ENCODE data around the gene ATP10B.
A peak's percentile ranks its signal among the peaks of the same experiment; 100 is the strongest.
"Not testable (repeated sequence)": the region's sequence is repeated elsewhere in the genome, so short reads cannot be mapped to it uniquely, and the experiment has no call there.

Gene ATP10B

DNA sequence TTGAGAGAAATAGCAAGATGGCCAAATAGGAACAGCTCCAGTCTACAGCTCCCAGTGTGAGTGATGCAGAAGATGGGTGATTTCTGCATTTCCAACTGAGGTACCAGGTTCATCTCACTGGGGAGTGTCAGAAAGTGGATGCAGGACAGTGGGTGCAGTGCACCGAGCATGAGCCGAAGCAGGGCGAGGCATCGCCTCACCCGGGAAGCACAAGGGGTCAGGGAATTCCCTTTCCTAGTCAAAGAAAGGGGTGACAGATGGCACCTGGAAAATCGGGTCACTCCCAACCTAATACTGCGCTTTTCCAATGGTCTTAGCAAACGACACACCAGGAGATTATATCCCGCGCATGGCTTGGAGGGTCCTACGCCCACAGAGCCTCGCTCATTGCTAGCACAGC, 39.0 kb downstream of the ATP10B start:
- not testable (repeated sequence) for FAIRE-seq

DNA sequence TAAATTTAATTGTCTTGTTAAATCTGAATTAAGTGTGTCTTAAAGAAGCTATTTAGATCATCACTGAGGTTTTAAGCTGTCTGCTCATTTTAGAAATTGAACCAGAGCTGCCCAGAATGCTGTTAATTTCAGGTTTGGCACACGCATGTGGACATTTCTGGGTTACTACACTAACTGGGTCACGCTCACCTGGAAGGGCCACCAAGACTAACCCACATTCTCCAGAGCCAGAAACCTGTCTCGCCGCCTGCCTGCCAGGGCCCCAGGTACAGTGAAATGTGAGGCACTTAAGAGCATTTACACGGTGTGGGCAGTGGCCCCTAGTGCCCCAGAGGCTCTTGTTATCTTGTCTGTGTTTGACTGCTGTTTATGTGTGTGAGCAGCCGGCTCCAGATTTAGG, 46.6 kb downstream of the ATP10B start:
- FAIRE-seq = no peak

DNA sequence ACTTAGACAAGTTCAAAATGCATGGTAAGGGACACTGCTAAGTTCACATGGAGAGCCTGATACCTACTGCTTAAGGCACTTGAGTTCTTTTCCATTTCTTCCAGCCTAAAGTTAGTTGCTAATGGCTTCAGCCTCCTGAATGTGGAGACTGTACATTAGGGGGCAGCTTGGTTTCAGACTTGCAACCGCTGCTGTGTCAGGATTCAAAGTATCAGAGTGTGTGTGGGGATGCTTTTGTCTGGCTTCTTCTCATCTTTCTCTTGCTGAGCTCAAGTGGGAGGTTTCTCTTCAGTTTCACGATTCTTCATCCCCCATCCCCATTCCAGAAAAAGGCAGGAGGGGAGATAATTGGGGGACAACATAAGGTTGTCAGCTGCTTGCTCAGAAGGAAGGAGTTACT, 49.4 kb downstream of the ATP10B start:
- FAIRE-seq = no peak

DNA sequence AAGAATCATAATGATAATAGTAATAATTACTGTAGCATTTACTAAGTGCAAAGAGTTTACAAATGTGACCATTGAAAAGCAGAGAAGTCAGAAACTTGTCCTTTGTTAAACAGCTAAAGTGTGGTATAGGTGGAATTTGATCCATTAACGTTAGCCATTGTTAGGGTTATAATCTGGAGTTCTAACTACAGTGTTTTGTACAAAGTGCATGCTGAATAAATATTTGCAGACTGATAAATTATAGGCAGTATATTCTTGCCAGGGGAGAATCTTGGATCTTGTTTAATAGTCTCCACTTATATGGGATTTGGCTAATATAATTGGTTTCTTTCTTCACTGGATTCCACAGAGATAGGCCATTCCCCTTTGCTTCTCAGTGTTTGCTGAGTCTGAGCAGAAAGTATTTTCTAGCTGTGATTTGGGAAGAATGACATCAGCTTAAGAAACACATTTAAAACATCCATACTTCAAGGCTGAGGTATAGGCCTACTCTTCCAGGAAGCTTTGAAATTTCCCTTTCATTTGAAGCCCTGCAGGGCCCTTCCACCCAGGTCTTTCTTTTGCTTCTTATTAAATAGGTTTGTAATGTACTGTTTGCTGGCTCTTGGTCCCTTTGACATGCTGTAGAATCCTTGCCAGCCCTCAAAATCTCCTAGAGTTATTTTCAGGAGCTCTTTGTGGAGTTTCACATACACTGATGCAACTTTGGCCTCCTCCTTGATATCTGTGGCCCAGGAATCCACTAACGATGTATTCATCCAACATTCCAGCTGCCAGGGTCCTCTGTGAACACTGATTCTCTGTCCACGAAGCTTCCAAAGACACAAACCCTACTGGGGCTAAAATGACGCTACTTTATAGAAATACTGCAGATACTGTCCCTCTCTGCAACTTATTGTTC, 51.4 kb downstream of the ATP10B start:
- no peak for FAIRE-seq

DNA sequence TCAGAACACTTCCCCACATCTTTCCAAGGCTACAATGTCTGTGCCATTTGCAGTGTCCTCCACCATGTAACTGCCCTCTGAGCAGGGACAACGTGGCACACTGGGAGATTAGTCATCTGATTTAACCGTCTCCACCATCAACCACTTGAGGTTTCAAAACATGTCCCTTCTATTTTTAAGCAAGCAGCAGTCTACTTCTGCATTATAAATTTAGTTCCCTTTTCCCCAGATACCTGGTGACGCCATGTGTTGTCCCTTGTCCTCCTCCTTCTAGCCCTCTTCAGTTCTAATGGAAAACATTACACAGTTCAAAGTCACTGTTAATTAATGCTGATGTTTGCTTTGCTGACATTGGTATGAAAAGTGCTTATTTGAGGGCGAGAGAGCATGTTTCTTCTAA, 52.8 kb downstream of the ATP10B start:
- no peak for FAIRE-seq

DNA sequence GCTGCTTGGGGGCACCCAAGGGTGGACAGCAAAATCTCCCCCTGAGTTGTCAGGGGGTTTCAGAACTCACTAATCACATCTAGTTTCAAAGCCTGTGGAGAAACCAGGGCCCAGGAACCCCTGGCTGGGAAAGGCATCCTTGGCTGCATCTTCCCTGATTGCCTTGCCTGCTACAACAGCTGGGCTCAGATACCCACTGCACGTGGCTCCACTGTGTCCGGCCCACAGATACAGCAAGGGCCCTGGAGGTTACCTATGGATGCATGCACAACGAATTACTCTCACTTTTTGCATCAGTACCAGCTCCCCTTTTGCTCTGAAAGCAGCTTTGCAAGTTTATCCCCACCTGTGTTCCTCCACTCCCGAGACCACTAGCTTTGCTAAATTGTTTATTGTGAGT, 55.0 kb downstream of the ATP10B start:
- FAIRE-seq = no peak

DNA sequence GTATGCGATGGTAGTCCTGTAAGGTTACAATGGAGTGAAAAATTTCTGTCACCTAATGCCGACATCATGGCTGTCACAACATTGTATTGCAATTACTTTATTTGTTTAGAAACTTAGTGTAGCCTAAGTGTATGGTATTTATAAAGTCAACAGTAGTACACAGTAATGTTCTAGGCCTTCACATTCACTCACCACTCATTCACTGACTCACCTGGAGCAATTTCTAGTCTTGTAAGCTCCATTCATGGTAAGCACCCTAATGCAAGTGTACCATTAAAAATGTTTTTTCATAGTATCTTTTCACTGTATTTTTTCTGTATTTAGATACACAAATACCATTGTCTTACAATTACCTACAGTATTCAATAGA, 58.5 kb downstream of the ATP10B start:
- no peak for FAIRE-seq

DNA sequence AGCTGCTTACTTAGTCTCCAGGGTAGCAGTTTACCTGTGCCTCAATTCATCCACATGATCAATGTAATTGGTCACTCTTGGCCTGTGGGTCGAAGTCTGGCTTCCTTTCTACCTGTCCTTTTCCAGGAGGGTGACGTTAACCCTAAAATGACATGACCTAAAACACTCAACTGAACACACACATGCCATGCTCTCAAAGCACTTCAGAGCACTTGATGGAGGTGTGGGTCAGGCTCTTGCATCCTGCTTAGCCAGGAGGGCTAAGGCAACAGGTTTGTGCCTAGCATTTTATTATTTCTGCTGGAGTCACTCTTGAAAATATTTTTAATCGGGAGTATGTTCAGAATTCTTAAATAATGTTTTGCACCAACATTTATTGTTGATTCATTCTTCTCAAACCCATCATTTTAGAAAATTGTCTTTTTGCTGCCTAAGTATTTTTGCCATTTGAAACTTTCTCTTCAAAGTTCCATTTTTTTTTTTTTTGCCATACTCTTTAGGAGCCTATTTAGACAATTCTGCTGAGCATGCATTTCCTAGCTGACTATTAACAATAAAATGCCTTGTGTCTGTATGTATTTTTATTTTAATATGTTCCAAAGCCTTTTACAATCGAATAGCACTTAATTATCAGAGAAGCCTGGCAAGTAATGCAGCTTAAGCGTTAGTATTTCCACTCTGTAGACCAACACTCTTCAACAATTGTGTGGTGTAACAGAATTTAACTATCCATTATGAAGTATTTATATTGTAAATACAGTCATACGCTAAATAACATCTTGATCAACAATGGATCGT, 59.1 kb downstream of the ATP10B start:
- FAIRE-seq = no peak

DNA sequence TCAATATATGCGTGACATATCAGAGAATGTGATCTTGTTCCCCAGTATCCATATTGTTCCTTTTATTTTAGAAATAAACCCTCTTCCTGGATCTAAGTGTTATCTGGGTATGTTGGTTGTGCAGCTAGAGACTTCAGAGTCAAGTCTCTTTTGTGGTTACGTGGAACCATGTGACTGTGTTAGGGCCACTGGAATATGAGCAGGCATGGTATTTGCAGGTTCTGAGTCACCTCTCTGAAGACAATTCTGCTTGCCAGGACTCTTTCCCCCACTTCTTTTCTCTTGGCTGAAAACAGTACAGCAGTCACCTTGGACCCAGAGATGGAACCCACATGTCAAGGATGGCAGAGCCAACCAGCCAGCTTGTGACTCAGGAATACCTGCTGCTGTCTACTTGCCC, 59.7 kb downstream of the ATP10B start:
- no peak for FAIRE-seq

DNA sequence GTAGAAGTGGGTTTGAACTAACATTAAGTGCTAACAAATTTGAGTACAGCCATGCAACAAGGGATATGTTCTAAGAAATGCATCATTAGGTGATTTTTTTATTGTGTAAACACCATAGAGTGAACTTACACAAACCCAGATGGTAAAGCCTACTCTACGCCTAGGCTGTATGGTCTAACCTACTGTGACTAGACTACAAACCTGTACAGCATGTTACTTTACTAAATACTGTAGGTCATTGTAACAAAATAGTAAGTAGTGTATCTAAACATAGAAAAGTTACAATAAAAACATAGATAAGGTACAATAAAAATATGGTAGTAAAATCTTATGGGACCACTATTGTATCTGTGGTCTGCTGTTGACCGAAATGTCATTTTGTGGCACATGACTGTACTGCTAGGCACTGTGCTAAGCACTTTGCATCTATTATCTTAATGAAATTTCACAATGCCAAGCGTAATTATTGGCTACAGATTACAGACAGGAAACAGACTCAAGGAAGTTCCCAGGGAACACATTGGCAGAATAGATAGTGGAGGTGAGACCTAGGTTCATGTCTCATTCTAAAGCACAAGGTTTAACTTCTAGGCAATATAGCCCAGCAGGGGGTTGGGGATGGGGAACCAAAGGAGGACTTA, 62.7 kb downstream of the ATP10B start:
- FAIRE-seq = no peak

DNA sequence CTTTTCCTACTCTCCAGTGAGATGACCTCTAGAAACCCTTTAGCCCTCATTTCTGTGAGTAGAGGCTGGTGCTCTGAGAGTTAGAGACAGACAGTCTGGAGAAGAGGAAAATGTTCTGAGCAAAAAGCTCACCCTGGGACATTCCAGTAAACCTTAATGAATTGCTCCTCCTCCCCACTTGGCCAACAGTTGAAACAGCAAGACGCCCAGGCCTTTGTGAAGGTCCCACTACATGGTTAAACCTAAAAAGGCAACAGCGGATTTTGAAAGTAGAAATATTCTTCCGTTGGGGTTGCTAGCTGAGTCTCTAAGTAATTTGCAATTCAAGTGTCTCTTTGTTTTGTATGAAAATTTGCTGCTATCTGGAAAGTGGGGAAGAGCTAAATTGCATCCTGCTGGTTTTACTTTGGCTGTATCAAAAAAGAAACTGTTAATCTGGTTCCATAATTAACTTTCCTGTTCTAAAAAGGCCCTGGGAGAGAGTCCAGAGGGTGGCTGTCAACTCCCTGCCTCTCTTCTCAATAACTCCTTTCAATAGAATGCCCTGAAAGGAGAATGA, 63.8 kb downstream of the ATP10B start:
- no peak for FAIRE-seq

DNA sequence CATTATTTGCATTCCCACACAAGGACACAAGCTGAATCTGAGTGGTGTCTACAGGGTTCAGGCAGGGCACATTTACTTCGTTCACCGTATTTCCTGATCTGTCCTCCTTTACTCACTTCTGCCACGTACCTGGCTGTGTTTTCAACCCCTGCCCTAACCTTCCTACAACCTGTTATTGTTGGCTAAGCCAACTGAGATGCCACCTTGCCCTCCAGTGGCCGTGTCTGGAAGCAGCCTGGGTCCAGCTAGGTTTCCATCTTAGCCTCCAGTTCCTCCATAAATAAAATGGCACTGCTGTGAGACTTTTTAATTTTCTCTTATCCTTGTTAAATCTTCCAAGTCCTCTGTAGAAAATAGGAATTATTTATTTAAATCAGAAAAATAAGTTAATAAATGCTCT, 64.8 kb downstream of the ATP10B start:
- no peak for FAIRE-seq

DNA sequence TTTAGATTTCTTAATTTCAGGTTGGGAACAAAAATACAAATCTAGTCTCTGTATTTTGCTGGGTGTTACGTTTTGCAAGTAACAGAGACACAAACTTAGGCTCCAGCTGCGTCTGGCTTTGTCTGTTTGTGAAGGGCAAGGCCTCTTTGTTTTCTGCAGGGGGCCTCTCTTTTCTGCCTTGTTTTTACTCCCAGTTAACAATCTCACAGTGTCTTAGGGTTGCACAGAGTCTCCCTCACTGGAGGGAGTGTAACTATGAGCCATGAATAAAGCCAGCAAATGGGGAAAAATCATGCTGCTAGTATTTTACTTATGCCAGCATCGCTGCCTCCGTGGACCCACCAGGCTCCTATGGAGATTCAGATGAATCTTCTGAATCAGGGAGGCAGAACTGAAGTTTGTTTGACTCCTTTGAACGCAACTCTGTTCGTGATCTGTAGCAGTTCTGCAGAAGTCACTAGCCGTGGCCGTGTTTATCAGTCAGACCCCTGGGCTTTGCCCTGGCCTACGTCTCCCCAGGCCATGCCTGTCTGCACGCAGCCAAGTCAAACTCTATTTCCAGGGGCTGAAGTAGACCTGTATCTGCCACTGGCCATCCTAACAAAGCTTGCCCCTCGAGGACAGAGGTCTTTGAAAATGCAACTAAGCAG, 77.2 kb downstream of the ATP10B start:
- no peak for FAIRE-seq

DNA sequence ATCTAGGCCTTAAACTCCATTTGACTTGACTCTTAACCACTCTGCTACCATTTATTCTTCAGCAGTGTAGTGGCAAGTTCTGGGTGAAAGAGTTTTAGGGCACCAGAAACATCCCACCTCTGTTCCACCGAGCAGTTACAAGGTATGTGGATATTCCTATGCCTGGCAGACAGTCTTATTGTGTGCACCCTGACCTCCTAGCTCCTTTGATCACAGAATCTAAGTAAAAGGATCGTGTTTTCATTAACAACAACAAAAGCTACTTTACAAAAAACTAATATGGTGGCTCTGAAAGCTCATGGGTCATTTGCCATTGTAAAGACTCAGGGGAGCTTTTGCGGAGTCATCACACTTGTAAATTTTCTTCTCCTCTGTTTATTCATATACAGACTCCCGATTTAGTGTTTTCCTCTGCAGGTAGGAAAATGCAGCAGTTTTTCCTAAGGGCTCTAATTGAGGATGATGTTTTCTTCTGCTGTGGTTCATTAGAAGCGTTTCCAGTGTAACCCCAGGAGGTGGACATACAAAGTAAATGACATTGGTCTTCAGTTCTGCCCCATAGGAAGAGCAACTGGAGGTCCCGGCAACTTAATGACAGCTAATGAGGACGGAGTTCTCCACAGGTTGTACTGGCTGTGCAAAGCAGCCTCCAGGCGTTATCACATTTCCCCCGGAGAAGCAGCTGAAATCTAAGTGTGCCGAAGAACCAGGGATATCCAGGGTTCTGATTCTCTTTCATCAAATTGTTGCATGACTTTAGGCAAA, 78.2 kb downstream of the ATP10B start:
- FAIRE-seq = no peak

DNA sequence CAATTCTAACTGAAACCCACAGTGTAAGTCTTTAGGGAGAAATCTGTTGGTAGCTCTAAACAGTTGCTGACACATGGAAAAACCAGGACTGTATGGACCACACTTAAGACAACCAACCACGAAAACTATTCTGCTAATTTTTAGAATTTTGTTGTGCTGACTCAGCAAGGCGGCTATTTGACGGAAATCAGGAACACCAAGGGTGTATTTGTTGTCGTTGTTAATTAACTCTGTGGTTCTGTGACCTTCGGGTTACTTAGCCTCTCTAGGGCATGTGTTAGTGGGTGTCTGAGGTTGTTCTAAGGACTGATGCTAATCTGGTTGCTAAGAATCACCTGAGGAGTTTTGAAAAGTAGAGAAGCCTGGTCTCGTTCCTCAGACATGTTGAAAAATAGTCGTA, 79.2 kb downstream of the ATP10B start:
- FAIRE-seq = no peak

DNA sequence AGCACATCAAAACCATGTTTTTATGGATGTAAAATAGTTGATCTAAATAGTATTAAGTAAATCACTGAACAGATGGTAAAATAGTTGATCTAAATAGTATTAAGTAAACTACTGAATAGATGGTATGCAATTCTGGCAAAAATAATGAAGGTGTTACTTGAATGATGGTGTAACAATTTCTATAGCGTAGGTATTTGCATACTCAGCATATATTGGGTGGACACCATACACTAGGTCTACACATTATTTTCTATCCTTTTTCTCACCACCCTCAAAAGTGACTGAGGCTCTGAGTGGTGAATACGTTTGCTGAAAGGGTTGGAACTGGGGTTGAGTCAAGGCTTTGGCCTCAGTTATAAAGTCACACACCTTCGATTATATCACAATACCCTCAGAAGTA, 81.3 kb downstream of the ATP10B start:
- FAIRE-seq = no peak

DNA sequence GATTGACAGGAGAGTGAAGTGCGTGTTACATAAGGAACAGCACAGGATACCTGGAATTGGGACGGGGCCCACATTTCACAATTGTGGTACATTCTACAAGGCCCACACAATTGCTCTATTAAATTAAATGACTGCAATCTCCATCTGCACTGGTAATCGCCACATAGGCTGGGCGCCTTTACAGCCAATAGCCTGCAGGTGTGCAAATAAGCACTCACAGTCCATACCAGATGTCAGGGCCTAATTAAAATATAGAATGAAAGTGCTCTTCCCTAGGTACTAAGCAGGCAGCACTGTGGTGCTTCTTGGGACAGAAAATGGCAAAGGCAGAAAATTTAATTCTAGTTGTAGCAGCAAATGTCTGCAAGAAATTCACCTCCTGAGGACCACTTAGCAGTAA, 82.7 kb downstream of the ATP10B start:
- FAIRE-seq = no peak

DNA sequence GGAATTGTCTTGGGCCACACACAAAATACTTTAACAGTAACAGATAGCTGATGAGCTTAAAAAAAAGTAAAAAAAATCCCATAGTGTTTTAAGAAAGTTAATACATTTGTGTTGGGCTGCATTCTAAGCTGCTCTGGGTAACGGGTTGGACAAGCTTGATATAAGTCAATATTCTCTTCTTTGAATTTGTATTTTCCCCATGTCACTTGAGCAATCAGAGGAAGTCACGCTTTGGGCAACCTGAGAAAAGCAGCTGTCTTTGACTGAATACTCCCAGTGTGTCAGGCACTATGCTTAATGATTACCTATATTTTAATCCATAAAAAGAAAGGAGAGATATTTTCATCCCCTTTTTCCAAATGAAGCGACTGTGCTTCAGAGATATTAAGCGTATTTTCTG, 84.9 kb downstream of the ATP10B start:
- FAIRE-seq = no peak

DNA sequence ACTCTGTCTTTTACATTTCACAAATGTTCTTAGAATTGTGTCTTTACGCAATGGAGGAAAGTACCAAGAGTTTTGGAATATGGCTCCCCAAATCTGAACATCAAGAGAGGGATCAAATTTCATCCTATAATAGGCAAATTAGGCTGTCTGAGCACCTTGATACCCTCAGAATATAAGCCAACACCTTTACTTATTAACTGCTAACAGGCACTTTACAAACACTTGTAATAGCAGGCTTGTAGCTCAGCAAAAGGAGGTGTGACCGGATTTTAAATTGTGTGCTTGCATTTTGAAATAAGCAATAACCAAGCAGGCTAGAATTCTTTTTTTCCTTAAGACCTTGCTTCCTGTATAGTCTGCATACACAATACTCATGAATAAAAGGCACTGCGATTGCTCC, 92.0 kb downstream of the ATP10B start:
- no peak for FAIRE-seq

DNA sequence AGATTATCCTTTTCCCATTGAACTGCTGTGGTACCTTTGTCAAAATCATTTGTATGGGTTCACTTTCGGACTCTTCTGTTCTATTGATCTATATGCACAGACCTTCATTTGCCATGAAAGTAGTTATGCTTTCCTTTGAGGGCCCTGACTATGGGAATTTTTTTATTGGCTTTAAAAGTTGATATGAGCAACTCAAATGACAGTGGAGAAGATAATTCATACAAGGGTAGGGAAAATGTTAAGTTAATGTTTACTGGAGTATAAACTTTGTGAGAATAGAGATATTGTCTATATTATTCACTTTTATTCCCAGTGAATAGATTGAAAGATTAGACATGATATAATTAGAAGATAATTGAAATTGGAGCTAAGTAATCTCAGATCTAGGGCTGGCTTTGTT, 94.8 kb downstream of the ATP10B start:
- FAIRE-seq = peak; percentile 45

DNA sequence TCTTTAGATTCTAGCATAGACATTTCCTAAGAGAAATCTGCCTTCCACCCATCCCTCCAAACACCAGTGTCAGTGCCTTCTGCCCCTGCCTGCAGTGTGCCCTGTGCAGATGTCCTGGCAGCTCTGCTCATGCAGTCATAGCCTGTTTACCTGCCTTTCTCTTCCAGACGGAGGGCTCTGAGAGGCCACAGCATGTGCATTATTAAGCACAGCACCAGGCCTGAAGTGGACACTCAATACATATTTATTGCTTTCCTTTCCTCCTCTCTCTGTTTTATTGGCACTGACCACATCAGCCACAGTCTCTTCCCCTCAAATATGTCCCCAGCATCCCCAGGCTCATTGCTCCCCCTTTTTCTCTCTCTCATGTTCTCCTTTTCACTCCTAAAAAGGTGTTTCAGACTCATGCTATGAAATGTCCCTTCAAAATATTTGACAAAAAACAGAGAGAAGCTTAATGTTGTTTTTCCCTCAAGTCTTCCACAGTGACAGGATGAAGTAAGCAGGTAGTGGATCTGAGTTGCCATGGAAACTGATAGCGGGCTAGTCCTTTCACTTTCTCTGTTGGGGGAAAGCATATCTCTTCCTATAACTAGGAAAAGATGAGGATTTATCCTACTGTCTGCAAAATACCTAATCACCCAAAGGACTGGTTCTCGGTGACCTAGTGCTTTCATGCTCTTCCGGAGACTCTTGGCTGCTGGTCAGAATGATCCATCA, 100.9 kb downstream of the ATP10B start:
- FAIRE-seq = no peak

Data from colon (tissue), 2 donors.